RWPE2 (cell line): ENCODE data around the gene VWA3B.

ENCODE experiments used
- ATAC-seq: fragments of 200-7000 bp; cut with Tn5 transposase; 3 replicates; pipeline ENCODE4 v1.9.1; 2021; ENCODE audit warnings: low read depth
- DNase-seq: peaks from one replicate; pipeline ENCODE4 v3.0.0-alpha.2; 2020; ENCODE audit warnings: low spot score
- H3K27ac ChIP-seq: fragments of 450-650 bp; 2 replicates; pipeline ENCODE4 v1.5.1; 2017; ENCODE audit warnings: mild to moderate bottlenecking; ENCODE audit not compliant: poor library complexity, severe bottlenecking
- H3K27me3 ChIP-seq: fragments of 250-450 bp; sonication (Bioruptor Pico); 2 replicates; pipeline ENCODE4 v1.5.1; 2021; ENCODE audit warnings: mild to moderate bottlenecking, moderate library complexity; ENCODE audit not compliant: insufficient read depth, poor library complexity, severe bottlenecking
- H3K36me3 ChIP-seq: fragments of 250-450 bp; sonication (Bioruptor Pico); 2 replicates; pipeline ENCODE4 v1.5.1; 2020; ENCODE audit warnings: low read depth, mild to moderate bottlenecking, moderate library complexity
- H3K4me1 ChIP-seq: fragments of 250-450 bp; sonication (Bioruptor Pico); 2 replicates; pipeline ENCODE4 v1.5.1; 2021; ENCODE audit warnings: mild to moderate bottlenecking, moderate library complexity; ENCODE audit not compliant: insufficient read depth, poor library complexity, severe bottlenecking
- H3K4me3 ChIP-seq: fragments of 250-450 bp; sonication (Bioruptor Pico); 2 replicates; pipeline ENCODE4 v1.5.1; 2021; ENCODE audit warnings: mild to moderate bottlenecking, moderate library complexity; ENCODE audit not compliant: severe bottlenecking
- H3K9me3 ChIP-seq: fragments of 250-450 bp; sonication (Bioruptor Pico); 2 replicates; pipeline ENCODE4 v1.5.1; 2021; ENCODE audit warnings: mild to moderate bottlenecking, moderate library complexity; ENCODE audit not compliant: severe bottlenecking
- TF ChIP-seq, protein P1 (sequence below): fragments of 450-650 bp; IDR thresholded peaks from one replicate; pipeline ENCODE4 v1.5.1; 2017; ENCODE audit warnings: mild to moderate bottlenecking, moderate library complexity; ENCODE audit not compliant: poor library complexity, severe bottlenecking

The VWA3B gene

GRCh38 chr2:98212092-98213000, 125.4 kb downstream of the VWA3B start:
- ATAC-seq = no peak
- no peak for DNase-seq
- no peak overlapping the region for H3K4me3 ChIP-seq

DNA sequence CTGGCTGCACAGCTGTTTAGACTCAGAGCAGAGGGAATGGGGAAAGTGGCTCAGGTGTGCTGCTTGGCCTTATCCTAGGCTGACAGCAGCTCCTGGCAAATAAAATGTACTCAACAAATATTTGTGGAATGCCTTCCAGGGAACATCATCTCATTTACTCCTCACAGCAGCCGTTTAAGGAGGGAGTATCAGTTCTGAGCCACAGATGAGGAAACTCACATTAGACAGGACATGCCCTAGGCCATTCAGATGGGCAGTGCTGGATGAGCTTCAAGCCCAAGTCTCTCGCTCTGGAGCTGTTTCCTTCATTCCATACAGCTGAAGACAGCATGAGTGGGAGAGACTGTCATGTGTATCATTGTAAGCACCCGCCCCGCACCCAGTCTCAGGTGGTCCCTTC, 129.6 kb downstream of the VWA3B start:
- Histone ChIP-seq H3K4me3 (no peak overlapping the region), H3K27ac (no peak overlapping the region), H3K9me3 (no peaks in the 10 kb centered on the region), H3K4me1 (no peaks in the 10 kb centered on the region), H3K27me3 (peaks cover 4% of the 10 kb centered on the region), H3K36me3 (no peaks in the 10 kb centered on the region)
- TF ChIP-seq, protein P1, sequence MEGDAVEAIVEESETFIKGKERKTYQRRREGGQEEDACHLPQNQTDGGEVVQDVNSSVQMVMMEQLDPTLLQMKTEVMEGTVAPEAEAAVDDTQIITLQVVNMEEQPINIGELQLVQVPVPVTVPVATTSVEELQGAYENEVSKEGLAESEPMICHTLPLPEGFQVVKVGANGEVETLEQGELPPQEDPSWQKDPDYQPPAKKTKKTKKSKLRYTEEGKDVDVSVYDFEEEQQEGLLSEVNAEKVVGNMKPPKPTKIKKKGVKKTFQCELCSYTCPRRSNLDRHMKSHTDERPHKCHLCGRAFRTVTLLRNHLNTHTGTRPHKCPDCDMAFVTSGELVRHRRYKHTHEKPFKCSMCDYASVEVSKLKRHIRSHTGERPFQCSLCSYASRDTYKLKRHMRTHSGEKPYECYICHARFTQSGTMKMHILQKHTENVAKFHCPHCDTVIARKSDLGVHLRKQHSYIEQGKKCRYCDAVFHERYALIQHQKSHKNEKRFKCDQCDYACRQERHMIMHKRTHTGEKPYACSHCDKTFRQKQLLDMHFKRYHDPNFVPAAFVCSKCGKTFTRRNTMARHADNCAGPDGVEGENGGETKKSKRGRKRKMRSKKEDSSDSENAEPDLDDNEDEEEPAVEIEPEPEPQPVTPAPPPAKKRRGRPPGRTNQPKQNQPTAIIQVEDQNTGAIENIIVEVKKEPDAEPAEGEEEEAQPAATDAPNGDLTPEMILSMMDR = no peak
- peak; percentile 54; the same call in 1 of the 3 replicates for ATAC-seq
- no peak for DNase-seq

More at GRCh38 chr2:98212092-98213000, 125.4 kb downstream of the VWA3B start:
- H3K36me3 ChIP-seq = no peaks in the 10 kb centered on the region
- peaks cover 6% of the 10 kb centered on the region for H3K27me3 ChIP-seq
- no peak overlapping the region for H3K27ac ChIP-seq
- TF ChIP-seq, protein P1 = no peak
- H3K4me1 ChIP-seq = no peaks in the 10 kb centered on the region
- no peaks in the 10 kb centered on the region for H3K9me3 ChIP-seq

DNA sequence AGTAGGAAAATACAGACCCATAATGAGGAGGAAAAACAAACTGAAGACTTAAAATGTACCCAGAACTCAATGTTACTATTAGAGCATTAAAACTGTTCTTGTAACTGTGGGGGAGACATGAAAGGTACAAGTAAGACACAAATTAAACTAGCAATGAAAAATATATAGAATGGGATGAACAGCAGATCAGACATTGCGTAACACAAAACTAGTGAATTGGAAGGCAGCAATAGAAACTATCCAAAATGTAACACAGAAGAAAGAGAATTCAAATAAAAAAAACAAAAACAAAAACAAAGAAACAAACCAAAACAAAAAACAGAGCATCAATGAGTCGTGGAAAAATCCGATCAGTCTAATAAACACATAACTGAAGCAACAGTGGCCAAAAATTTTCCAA, 132.2 kb downstream of the VWA3B start:
- ATAC-seq (no peak), DNase-seq (no peak)
- H3K9me3 ChIP-seq = no peaks in the 10 kb centered on the region
- H3K27me3 ChIP-seq = no peaks in the 10 kb centered on the region
- no peak overlapping the region for H3K27ac ChIP-seq
- TF ChIP-seq, protein P1 = no peak
- H3K4me3 ChIP-seq = no peak overlapping the region
- H3K4me1 ChIP-seq = no peaks in the 10 kb centered on the region
- H3K36me3 ChIP-seq = no peaks in the 10 kb centered on the region

DNA sequence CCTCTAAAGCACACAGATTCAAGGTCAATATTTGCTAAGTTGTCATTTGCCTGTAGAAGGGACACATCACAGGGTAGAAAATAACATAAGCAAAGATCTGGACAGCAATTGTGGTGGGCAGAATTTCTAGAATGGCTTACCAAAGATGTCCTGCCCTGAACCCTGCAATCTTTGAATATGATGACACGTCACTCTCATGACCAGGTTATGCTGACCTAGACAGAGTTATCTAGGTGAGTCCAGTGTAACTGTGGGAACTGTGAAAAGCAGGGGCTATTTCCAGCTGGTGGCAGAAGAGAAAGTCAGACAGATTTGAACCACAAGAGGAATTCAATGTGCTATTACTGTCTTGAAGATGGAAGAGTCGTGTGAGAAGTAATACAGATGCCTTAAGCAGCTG, 147.0 kb downstream of the VWA3B start:
- ATAC-seq (no peak), DNase-seq (no peak)
- no peaks in the 10 kb centered on the region for H3K36me3 ChIP-seq
- H3K9me3 ChIP-seq = no peaks in the 10 kb centered on the region
- no peaks in the 10 kb centered on the region for H3K27me3 ChIP-seq
- no peak overlapping the region for H3K4me3 ChIP-seq
- H3K27ac ChIP-seq = no peak overlapping the region
- no peaks in the 10 kb centered on the region for H3K4me1 ChIP-seq
- TF ChIP-seq, protein P1 = no peak

DNA sequence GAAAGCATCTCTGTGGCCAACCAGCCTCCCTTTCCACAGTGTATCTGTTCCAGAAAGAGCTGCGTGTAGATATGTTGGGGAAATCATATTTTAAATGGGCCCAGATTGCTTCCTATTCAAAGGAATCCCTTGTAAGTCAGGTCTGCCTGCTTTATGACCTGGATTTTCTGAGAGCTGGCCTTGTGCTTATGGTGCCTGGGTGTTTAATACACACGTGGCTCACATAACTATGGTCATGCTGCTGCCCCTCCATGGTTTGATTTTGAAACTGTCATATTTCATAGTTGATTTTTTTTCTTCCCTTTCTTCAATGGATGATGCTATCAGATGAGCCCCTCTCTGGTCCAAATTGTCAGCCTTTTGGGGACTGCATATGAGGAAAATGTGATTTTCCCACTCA, 147.8 kb downstream of the VWA3B start:
- no peak for ATAC-seq
- no peak for DNase-seq
- Histone ChIP-seq H3K27me3 (no peaks in the 10 kb centered on the region), H3K4me1 (no peaks in the 10 kb centered on the region), H3K36me3 (no peaks in the 10 kb centered on the region), H3K27ac (no peak overlapping the region), H3K4me3 (no peak overlapping the region), H3K9me3 (no peaks in the 10 kb centered on the region)
- TF ChIP-seq, protein P1 = no peak
